Smooth muscle cell (in vitro differentiated cells): ENCODE measurements around the gene SLC9A8. TPM values are rescaled to one million over a fixed set of nuclear protein-coding genes. Genes with fewer than 3 reads are reported as not detected.

Experiments used
- DNase-seq: peaks from one replicate; lab custom pipeline; 2025; ENCODE audit not compliant: unreplicated experiment; lab: John Stamatoyannopoulos, UW
- H2AFZ ChIP-seq: fragments of 200-600 bp; sonication (generic); 2 replicates; pipeline ENCODE4 v1.6.0; 2016; ENCODE audit warnings: antibody characterized with exemption, low read depth, mild to moderate bottlenecking
- H3F3A ChIP-seq: fragments of 200-600 bp; sonication (generic); 2 replicates; pipeline ENCODE4 v1.6.0; 2017; ENCODE audit warnings: antibody characterized with exemption, low read depth
- H3K27ac ChIP-seq: fragments of 200-600 bp; sonication (generic); 2 replicates; pipeline ENCODE4 v1.5.1; 2016; ENCODE audit warnings: low read depth, mild to moderate bottlenecking
- H3K27me3 ChIP-seq: fragments of 200-600 bp; sonication (generic); 2 replicates; pipeline ENCODE4 v1.6.1; 2016; ENCODE audit warnings: low read depth, mild to moderate bottlenecking
- H3K36me3 ChIP-seq: fragments of 200-600 bp; sonication (generic); 2 replicates; pipeline ENCODE4 v1.5.1; 2016; ENCODE audit warnings: low read depth
- H3K4me1 ChIP-seq: fragments of 200-600 bp; sonication (generic); 2 replicates; pipeline ENCODE4 v1.5.1; 2016; ENCODE audit warnings: low read depth
- H3K4me2 ChIP-seq: fragments of 200-600 bp; sonication (generic); 2 replicates; pipeline ENCODE4 v1.6.0; 2016; ENCODE audit warnings: mild to moderate bottlenecking
- H3K4me3 ChIP-seq: fragments of 200-600 bp; sonication (generic); 2 replicates; pipeline ENCODE4 v1.5.1; 2016; ENCODE audit warnings: mild to moderate bottlenecking
- H3K79me2 ChIP-seq: fragments of 200-600 bp; sonication (generic); 2 replicates; pipeline ENCODE4 v1.6.0; 2016; ENCODE audit warnings: low read depth, mild to moderate bottlenecking
- H3K9ac ChIP-seq: fragments of 200-600 bp; sonication (generic); 2 replicates; pipeline ENCODE4 v1.6.0; 2016; ENCODE audit warnings: low read depth
- H3K9me3 ChIP-seq: fragments of 200-600 bp; sonication (generic); replicated peaks from 2 replicates; pipeline ENCODE4 v1.5.1; 2016; ENCODE audit warnings: low read depth
- H4K20me1 ChIP-seq: fragments of 200-600 bp; sonication (generic); 2 replicates; pipeline ENCODE4 v1.6.0; 2016; ENCODE audit warnings: low read depth
- CTCF ChIP-seq: fragments of 200-600 bp; sonication (generic); IDR thresholded peaks from 2 replicates; pipeline ENCODE4 v1.5.1; 2017; ENCODE audit warnings: borderline replicate concordance, mild to moderate bottlenecking, antibody characterized with exemption; ENCODE audit not compliant: insufficient read depth, poor library complexity, severe bottlenecking
- WGBS: methylation state at CpG from one replicate; pipeline ENCODE4 v1.1.7; 2016; ENCODE audit warnings: low lambda C conversion rate; 5-methylcytosine and 5-hydroxymethylcytosine counted together
- polyA plus RNA-seq: library from polyadenylated mRNA; unstranded; fragments of >200 nt; fragmentation: Nextera tagmentation; extraction: Ambion mirVana; gene quantifications from 2 replicates; pipeline ENCODE4 v1.2.1, GENCODE V29; 2016
- total RNA-seq: library from RNA; depleted of rRNA; stranded (reverse); fragments of >200 nt; gene quantifications from 2 replicates; pipeline ENCODE4 v1.2.3, GENCODE V29; 2014

Gene SLC9A8
- total and polyA plus RNA-seq, 2 experiments from 2014 or later = 2.2 to 4.5 TPM

- H3K4me1 ChIP-seq = peaks cover 13% of the 10 kb centered on the region
- no peak overlapping the region for H2AFZ ChIP-seq
- H3K36me3 ChIP-seq = no peaks in the 10 kb centered on the region
- no peak for TF ChIP-seq CTCF
- H3K27me3 ChIP-seq = no peaks in the 10 kb centered on the region
- H3K4me3 ChIP-seq = no peak overlapping the region
- H4K20me1 ChIP-seq = no peaks in the 10 kb centered on the region
- 57% methylated on average over 8 of the region's 8 CpGs for WGBS
- no peaks in the 10 kb centered on the region for H3K9me3 ChIP-seq
- no peak for DNase-seq
- H3F3A ChIP-seq = no peaks in the 10 kb centered on the region
- H3K4me2 ChIP-seq = peak overlapping the region; percentile 57
- no peaks in the 10 kb centered on the region for H3K79me2 ChIP-seq
- H3K27ac ChIP-seq = peak overlapping the region; percentile 62
- H3K9ac ChIP-seq = peak overlapping the region; percentile 13
Measured at GRCh38 chr20:49850463-49851230, 38.0 kb downstream of the SLC9A8 start.

- no peak for DNase-seq
- Histone ChIP-seq H3K4me1 (peaks cover 13% of the 10 kb centered on the region), H3K9ac (peak overlapping the region; percentile 13), H3K36me3 (no peaks in the 10 kb centered on the region), H2AFZ (no peak overlapping the region), H4K20me1 (no peaks in the 10 kb centered on the region), H3K4me2 (peak overlapping the region; percentile 57), H3F3A (no peaks in the 10 kb centered on the region), H3K27ac (peak overlapping the region; percentile 62), H3K4me3 (no peak overlapping the region), H3K27me3 (no peaks in the 10 kb centered on the region), H3K79me2 (no peaks in the 10 kb centered on the region), H3K9me3 (no peaks in the 10 kb centered on the region)
- WGBS = 42% methylated on average over 3 of the region's 3 CpGs
- no peak for TF ChIP-seq CTCF
Measured at GRCh38 chr20:49851231-49851705, 38.6 kb downstream of the SLC9A8 start.

- WGBS = 74% methylated on average over 7 of the region's 7 CpGs
- Histone ChIP-seq H4K20me1 (no peaks in the 10 kb centered on the region), H3K4me1 (peaks cover 13% of the 10 kb centered on the region), H3K36me3 (no peaks in the 10 kb centered on the region), H3K27me3 (no peaks in the 10 kb centered on the region), H3K79me2 (no peaks in the 10 kb centered on the region), H3K4me3 (no peak overlapping the region), H3F3A (no peaks in the 10 kb centered on the region), H3K27ac (peak overlapping the region; percentile 62), H2AFZ (no peak overlapping the region), H3K9ac (peak overlapping the region; percentile 13), H3K9me3 (no peaks in the 10 kb centered on the region), H3K4me2 (no peak overlapping the region)
- no peak for DNase-seq
- TF ChIP-seq CTCF = no peak
Measured at GRCh38 chr20:49851991-49852390, 39.4 kb downstream of the SLC9A8 start.
